Middle frontal gyrus (tissue), 1 donor: ENCODE measurements around the gene LDB2.

Source experiments
- DNase-seq: peaks from one replicate; pipeline ENCODE4 v3.0.0-alpha.2; 2015; ENCODE audit warnings: low spot score; ENCODE audit errors: extremely low spot score

Gene LDB2

GRCh38 chr4:16758816-16759215, 139.6 kb downstream of the LDB2 start:
- DNase-seq, result no peak

GRCh38 chr4:16758255-16758654, 140.2 kb downstream of the LDB2 start:
- DNase-seq, result no peak

GRCh38 chr4:16757080-16757521, 141.3 kb downstream of the LDB2 start:
- no peak for DNase-seq

GRCh38 chr4:16754104-16754503, 144.3 kb downstream of the LDB2 start:
- no peak for DNase-seq

DNA sequence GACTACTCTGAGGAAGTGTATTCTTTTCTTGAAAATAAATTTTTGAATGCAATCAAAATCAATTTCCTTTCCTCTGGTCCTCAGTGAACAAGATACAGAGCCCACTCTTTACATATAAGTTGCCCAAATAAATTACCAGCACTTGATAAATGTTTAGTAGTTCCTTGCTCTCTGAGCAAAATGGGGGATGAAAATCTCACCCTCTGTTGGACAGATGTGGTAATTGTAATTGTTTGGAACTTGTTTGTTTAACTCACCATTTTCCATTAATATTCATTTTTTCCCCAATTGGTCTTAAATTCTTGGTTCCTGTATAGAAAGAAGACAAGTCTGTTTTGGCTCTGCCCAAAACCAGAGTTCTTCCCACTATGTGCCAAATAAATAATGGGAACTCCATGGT, 146.3 kb downstream of the LDB2 start:
- no peak for DNase-seq

- DNase-seq, result no peak
These were observed 147.4 kb downstream of the LDB2 start for GRCh38 chr4:16750882-16751642.

- DNase-seq, result no peak
These were observed 148.2 kb downstream of the LDB2 start for GRCh38 chr4:16750216-16750615.

GRCh38 chr4:16745887-16746286, 152.6 kb downstream of the LDB2 start:
- DNase-seq, result no peak

GRCh38 chr4:16745009-16745635, 153.3 kb downstream of the LDB2 start:
- no peak for DNase-seq

DNA sequence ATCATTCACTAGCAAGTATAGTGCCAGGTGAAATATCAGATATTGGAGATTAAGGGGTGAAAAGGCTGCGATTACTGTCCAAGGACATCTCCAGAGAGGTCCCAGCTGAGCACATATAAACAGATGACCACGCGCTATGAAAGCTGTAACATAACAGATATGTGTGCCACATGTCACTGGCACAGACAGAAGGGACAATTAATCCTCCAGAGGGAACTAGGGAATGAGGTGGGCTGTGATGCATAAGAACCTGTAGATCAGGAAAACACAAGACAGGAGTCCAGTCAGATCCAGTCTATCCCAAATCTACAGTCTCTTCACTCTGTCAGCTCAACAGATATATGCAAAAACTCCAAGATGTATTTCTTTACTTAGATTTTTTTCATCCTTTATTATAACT, 157.2 kb downstream of the LDB2 start:
- DNase-seq, result no peak

DNA sequence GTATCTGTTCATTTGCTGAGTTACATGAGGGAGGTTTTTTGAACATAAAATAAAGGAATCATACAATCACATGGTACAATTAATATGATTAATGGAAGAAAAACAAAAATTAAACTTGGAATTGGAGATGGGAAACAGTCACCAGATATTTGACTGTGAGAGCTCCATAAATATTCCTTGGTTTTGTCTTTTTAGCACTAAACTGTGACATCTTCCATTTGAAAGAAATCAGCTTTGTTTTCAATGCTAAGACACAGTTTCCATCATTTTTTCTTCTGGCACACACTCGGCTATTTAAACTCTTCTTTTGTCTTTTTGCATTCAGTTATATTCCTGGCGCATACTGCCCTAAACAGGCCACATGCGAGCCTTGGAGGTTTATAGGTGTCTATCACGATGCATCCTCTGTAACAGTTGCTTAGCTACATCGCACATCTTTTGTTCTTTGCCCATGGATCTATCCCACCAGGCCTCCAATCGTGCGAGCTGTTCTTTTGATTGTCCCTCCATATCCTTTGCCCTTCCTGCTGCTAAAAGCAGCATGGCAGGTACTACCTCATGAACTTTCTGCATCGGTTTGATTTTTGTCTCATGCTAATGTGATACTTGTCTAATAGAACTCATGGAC, 158.3 kb downstream of the LDB2 start:
- DNase-seq, result no peak

DNA sequence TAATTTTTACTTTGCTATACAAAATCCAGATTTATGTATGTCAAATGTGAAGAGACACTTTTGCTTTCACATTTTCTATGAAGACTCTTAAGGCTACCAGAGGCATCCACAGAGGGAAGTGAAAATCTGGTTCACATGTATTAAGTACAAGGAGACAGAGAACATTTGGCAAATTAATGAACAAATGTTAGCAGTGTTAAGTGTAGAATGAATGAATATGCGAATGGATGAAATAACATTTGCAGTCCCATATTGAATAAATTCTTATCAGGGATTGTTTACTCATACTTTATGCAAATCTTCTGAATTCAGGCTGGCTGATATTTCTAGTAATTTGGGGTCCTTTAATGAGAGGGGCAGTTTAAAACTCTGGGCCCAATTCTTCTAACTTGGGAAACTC, 159.9 kb downstream of the LDB2 start:
- no peak for DNase-seq

GRCh38 chr4:16733509-16733908, 164.9 kb downstream of the LDB2 start:
- no peak for DNase-seq

DNA sequence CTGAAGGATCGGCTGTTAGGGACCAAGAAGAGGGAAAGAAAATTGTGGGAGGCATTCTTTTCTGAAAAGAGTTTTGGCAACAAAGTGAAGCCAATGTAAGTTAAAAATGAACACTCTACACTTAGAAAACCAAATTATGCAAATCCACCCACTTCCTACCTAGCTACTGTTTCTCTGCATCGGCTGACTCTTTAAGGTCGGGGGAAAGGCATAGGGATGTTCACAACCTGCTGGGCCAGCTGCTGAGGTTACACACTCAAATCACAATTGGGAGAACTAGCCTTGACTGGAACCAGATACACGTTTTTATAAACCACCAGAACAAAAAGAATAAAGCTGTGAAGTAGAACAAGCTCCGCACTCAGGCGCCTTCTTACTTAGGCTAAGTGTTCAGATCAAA, 165.7 kb downstream of the LDB2 start:
- DNase-seq, result no peak

- no peak for DNase-seq
These were observed 166.6 kb downstream of the LDB2 start for GRCh38 chr4:16731776-16732380.

DNA sequence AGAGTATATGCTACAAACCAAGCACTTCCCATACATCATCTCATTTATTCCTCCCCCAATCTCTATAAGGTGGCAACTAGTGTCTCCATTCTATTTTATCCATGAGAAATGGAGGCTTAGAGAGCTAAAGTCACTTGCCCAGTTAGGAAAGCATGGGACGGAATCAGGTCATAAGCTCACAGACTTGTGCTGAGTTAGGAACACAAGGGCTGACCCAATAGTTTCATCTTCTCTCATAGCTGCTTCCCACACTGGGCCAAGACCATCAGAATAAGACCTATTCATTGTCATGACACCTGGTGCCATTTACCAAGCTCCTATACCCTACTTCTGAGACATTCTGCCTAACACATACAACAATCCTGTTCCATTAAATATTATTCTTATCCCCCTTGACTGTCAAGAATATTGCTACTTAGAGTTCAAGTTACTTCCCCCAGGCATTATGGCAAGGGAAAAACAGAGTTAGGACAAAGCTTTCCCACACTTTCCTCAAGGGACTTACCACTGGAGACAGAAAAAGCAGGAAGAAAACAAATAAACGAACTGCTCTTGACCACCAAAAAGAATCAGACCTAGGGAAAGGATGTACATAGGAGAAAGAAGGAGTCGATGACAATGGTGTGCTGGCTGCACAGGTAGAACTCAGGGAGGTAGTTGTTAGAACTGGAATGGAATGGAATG, 167.8 kb downstream of the LDB2 start:
- no peak for DNase-seq

GRCh38 chr4:16729336-16729735, 169.1 kb downstream of the LDB2 start:
- DNase-seq, result no peak

DNA sequence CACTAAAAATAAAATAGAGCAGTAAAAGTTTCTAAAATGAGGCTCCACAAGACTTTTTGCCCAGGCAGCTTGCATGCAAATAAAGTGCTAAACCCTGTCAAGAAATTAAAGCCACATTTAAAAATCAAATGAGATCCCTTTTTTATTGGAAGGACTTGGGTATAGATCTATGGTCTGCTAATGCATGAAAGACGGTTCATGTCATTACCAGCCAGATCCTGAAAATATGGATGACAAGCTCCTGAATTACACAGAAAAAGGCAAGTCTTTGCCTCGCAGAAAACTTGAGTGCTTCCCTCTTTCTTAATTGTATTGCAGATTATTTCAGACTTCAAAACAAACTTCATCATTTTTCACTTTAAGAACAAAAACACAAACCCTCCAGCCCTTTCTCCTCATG, 169.6 kb downstream of the LDB2 start:
- no peak for DNase-seq

GRCh38 chr4:16728111-16728510, 170.3 kb downstream of the LDB2 start:
- no peak for DNase-seq

GRCh38 chr4:16727218-16727617, 171.2 kb downstream of the LDB2 start:
- no peak for DNase-seq

DNA sequence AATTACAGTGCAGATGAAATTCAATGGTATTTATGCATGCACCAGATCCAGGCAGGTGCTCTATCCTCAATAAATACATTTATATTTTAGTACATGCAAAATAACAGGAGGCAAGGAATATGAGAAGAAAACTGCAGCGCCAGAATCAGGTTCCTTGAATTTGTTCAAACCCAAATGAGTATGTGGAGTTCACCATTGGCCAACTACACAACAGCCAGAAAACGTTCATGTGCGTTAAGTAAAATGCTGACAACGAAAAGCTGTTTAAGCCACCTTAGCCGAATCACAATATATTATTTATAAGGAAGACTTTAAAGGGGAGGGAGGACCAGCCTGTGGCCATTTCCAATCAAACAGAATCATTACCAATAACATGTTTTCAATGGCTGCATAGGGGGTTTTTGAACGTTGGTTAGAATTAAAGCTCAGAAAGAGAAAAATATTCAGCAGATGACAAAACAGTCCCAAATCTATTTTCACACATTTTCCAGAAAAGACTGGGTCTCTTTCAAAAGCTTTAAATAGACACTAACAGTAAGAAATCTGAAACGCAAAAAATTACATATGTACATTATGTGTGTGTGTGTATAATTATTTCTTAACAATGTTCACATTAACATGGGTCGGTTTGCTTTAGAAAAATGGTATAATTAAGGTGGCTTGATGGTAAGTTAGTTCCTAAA, 171.9 kb downstream of the LDB2 start:
- DNase-seq, result no peak
